ENCODE data around the gene HOXA11.

GRCh38 chr7:27191833-27192545 lies 7.0 kb upstream of the HOXA11 start:
- TF ChIP-seq, protein P1, sequence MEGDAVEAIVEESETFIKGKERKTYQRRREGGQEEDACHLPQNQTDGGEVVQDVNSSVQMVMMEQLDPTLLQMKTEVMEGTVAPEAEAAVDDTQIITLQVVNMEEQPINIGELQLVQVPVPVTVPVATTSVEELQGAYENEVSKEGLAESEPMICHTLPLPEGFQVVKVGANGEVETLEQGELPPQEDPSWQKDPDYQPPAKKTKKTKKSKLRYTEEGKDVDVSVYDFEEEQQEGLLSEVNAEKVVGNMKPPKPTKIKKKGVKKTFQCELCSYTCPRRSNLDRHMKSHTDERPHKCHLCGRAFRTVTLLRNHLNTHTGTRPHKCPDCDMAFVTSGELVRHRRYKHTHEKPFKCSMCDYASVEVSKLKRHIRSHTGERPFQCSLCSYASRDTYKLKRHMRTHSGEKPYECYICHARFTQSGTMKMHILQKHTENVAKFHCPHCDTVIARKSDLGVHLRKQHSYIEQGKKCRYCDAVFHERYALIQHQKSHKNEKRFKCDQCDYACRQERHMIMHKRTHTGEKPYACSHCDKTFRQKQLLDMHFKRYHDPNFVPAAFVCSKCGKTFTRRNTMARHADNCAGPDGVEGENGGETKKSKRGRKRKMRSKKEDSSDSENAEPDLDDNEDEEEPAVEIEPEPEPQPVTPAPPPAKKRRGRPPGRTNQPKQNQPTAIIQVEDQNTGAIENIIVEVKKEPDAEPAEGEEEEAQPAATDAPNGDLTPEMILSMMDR (IDR thresholded peaks at IDR 0.05): no peak
- TF ChIP-seq POLR2A (IDR thresholded peaks at IDR 0.05): no peak

All from heart left ventricle (tissue), 13 donors.